Trophoblast cell (in vitro differentiated cells and primary cell): ENCODE measurements around the gene MACROH2A2.
A peak's percentile ranks its signal among the peaks of the same experiment; 100 is the strongest.

Experiments
- DNase-seq, 2 donors: peaks; one replicate each; pipeline ENCODE4 v3.0.0-alpha.2; 2016
- H2AFZ ChIP-seq: 2 replicates; pipeline ENCODE4 v1.6.1; 2013; ENCODE audit warnings: low read length, moderate library complexity, mild to moderate bottlenecking; ENCODE audit not compliant: insufficient read depth, poor library complexity
- H2AK5ac ChIP-seq: 2 replicates; pipeline ENCODE4 v1.6.1; 2013; ENCODE audit warnings: mild to moderate bottlenecking, low read length
- H2BK120ac ChIP-seq: 2 replicates; pipeline ENCODE4 v1.6.1; 2013; ENCODE audit warnings: low read length, mild to moderate bottlenecking, moderate library complexity; ENCODE audit not compliant: insufficient read depth, poor library complexity
- H2BK12ac ChIP-seq: 2 replicates; pipeline ENCODE4 v1.6.1; 2013; ENCODE audit warnings: mild to moderate bottlenecking, low read length, moderate library complexity
- H2BK5ac ChIP-seq: 2 replicates; pipeline ENCODE4 v1.6.1; 2013; ENCODE audit warnings: low read length, low read depth, moderate library complexity, mild to moderate bottlenecking; ENCODE audit not compliant: poor library complexity
- H3K14ac ChIP-seq: 2 replicates; pipeline ENCODE4 v1.6.1; 2013; ENCODE audit warnings: mild to moderate bottlenecking, low read length
- H3K18ac ChIP-seq: 2 replicates; pipeline ENCODE4 v1.6.1; 2013; ENCODE audit warnings: mild to moderate bottlenecking, low read length
- H3K23ac ChIP-seq: 2 replicates; pipeline ENCODE4 v1.6.1; 2013; ENCODE audit warnings: low read length
- H3K27ac ChIP-seq: 2 replicates; pipeline ENCODE4 v1.5.1; 2013; ENCODE audit warnings: low read depth, mild to moderate bottlenecking, inconsistent platforms, low read length, moderate library complexity
- H3K27me3 ChIP-seq: 2 replicates; pipeline ENCODE4 v1.6.1; 2013; ENCODE audit warnings: inconsistent platforms, mild to moderate bottlenecking, low read length, moderate library complexity; ENCODE audit not compliant: insufficient read depth
- H3K36me3 ChIP-seq, 2 experiments: 1 replicate in 1 of 2; 2 replicates in 1 of 2; pipeline ENCODE4 v1.6.1; 2013; ENCODE audit warnings: low read length in 2 of 2, mild to moderate bottlenecking in 2 of 2, moderate library complexity in 1 of 2; ENCODE audit not compliant: insufficient read depth in 2 of 2, control insufficient read depth in 1 of 2
- H3K4ac ChIP-seq: 2 replicates; pipeline ENCODE4 v1.6.1; 2013; ENCODE audit warnings: low read depth, mild to moderate bottlenecking, low read length, moderate library complexity
- H3K4me1 ChIP-seq, 2 experiments: 1 replicate in 1 of 2; 2 replicates in 1 of 2; pipeline ENCODE4 v1.6.1; 2013; ENCODE audit warnings: low read length in 2 of 2, mild to moderate bottlenecking in 2 of 2, moderate library complexity in 1 of 2; ENCODE audit not compliant: insufficient read depth in 2 of 2, control insufficient read depth in 1 of 2
- H3K4me2 ChIP-seq: 2 replicates; pipeline ENCODE4 v1.6.1; 2013; ENCODE audit warnings: inconsistent platforms, mild to moderate bottlenecking, low read length, moderate library complexity
- H3K4me3 ChIP-seq: 2 replicates; pipeline ENCODE4 v1.5.1; 2013; ENCODE audit warnings: mild to moderate bottlenecking, low read depth, low read length, inconsistent platforms
- H3K79me1 ChIP-seq: one replicate; pipeline ENCODE4 v1.6.1; 2013; ENCODE audit warnings: low read length
- H3K79me2 ChIP-seq: 2 replicates; pipeline ENCODE4 v1.6.1; 2013; ENCODE audit warnings: low read length, mild to moderate bottlenecking; ENCODE audit not compliant: control insufficient read depth, insufficient read depth, poor library complexity
- H3K9ac ChIP-seq: 2 replicates; pipeline ENCODE4 v1.6.1; 2013; ENCODE audit warnings: mild to moderate bottlenecking, low read length
- H3K9me3 ChIP-seq: 2 replicates; pipeline ENCODE4 v1.6.1; 2013; ENCODE audit warnings: low read depth, mild to moderate bottlenecking, control low read depth, inconsistent platforms, low read length; ENCODE audit not compliant: insufficient read depth
- H4K12ac ChIP-seq: 2 replicates; pipeline ENCODE4 v1.6.1; 2013; ENCODE audit warnings: low read depth, mild to moderate bottlenecking, low read length, moderate library complexity
- H4K8ac ChIP-seq: 2 replicates; pipeline ENCODE4 v1.6.1; 2013; ENCODE audit warnings: low read depth, mild to moderate bottlenecking, low read length, moderate library complexity
- H4K91ac ChIP-seq: one replicate; pipeline ENCODE4 v1.6.1; 2013; ENCODE audit warnings: low read depth, mild to moderate bottlenecking, low read length, moderate library complexity
- WGBS: extraction: QIAGEN DNeasy Blood & Tissue Kit; methylation state at CpG from one replicate; pipeline ENCODE4 v1.1.7; 2013; ENCODE audit warnings: missing lambda C conversion rate; ENCODE audit not compliant: insufficient read length, insufficient coverage; ENCODE audit errors: extremely low coverage; 5-methylcytosine and 5-hydroxymethylcytosine counted together

The MACROH2A2 gene

DNA sequence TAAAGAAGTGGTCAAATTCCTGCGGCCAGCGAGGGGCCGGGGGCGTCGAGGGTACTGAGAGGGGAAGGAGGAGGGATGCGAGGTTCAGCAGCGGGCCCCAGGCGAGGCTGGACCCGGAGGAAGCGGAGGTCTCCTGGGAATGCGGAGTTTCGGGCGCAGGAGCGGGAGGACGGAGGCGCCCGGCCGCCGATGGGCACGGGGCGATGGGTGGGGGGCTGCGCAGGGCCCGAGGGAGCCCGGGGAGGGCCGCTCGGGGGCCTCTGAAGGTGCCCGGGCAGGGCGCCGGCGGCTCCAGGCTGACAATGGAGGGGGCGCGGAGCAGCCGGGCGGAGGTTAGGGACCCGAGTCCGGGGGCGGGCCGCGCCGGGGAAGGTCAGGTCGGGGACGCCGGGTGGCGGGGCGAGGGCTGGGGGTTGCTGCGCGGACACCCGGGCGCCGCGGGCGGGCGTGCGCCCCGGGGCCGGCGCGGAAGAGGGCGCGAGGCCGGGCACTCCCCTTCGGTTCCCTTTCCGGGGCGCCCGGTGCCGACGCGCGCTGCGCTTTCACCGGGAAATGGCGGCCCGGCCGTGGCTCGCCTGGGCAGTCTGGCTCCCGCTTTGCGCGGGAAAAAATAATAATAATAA, 683 bp downstream of the MACROH2A2 start:
- peaks cover 3% of the 10 kb centered on the region for H3K79me2 ChIP-seq
- no peak overlapping the region for H2BK5ac ChIP-seq
- no peaks in the 10 kb centered on the region for H3K36me3 ChIP-seq
- peaks cover 22% of the 10 kb centered on the region for H3K27me3 ChIP-seq
- H4K12ac ChIP-seq = peak overlapping the region; percentile 18
- H3K9ac ChIP-seq = peak overlapping the region; percentile 80
- peak overlapping the region; percentile 87 for H3K4me2 ChIP-seq
- H2AK5ac ChIP-seq = no peak overlapping the region
- H3K79me1 ChIP-seq = peaks cover 6% of the 10 kb centered on the region
- peak overlapping the region; percentile 22 for H3K14ac ChIP-seq
- H3K9me3 ChIP-seq = peaks cover 2% of the 10 kb centered on the region
- H3K18ac ChIP-seq = peak overlapping the region; percentile 49
- peak overlapping the region; percentile 33 for H4K8ac ChIP-seq
- H2AFZ ChIP-seq = peak overlapping the region; percentile 56
- H3K4me1 ChIP-seq = no peaks in the 10 kb centered on the region
- H2BK120ac ChIP-seq = peak overlapping the region; percentile 20
- H3K4me3 ChIP-seq = peak overlapping the region; percentile 81
- H2BK12ac ChIP-seq = no peak overlapping the region
- H3K4ac ChIP-seq = peak overlapping the region; percentile 34
- DNase-seq = no peak
- no peak overlapping the region for H3K23ac ChIP-seq
- no CpG with 5 or more reads among the region's 78 CpGs for WGBS
- H4K91ac ChIP-seq = peak overlapping the region; percentile 39
- no peak overlapping the region for H3K27ac ChIP-seq

DNA sequence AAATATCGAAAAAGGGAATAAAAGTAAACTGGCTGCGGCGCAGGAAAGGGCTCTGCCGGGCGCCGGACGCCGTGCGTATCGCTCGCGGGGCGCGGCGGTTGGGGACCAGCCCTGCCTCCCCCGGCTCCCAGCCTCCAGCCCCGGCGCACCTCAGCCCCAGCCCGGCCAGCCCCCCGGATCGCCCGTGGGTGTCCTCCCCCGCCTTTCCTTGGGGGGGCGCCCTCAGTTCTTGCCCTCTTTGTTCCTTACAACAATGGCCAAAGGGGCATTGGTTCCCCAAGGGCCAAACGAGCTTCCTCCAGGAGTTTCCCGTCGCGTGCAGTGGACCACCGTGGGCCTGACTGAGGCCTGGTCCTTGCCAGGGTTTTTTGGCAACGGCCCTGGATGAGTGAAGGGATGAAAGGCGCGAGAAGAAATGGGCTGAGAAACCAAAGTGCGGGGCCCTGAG, 1.2 kb downstream of the MACROH2A2 start:
- H3K79me1 ChIP-seq = peaks cover 6% of the 10 kb centered on the region
- peaks cover 22% of the 10 kb centered on the region for H3K27me3 ChIP-seq
- no peak overlapping the region for H4K91ac ChIP-seq
- H3K4me2 ChIP-seq = peak overlapping the region; percentile 87
- H2BK120ac ChIP-seq = no peak overlapping the region
- H3K23ac ChIP-seq = no peak overlapping the region
- no peak overlapping the region for H3K4ac ChIP-seq
- H3K4me3 ChIP-seq = peak overlapping the region; percentile 81
- no CpG with 5 or more reads among the region's 33 CpGs for WGBS
- no peaks in the 10 kb centered on the region for H3K4me1 ChIP-seq
- H2AK5ac ChIP-seq = no peak overlapping the region
- no peak overlapping the region for H2BK12ac ChIP-seq
- no peak overlapping the region for H4K12ac ChIP-seq
- H3K18ac ChIP-seq = no peak overlapping the region
- no peak overlapping the region for H2AFZ ChIP-seq
- H3K9me3 ChIP-seq = peaks cover 2% of the 10 kb centered on the region
- no peak for DNase-seq
- no peak overlapping the region for H2BK5ac ChIP-seq
- no peaks in the 10 kb centered on the region for H3K36me3 ChIP-seq
- H4K8ac ChIP-seq = peak overlapping the region; percentile 73
- peak overlapping the region; percentile 24 for H3K9ac ChIP-seq
- no peak overlapping the region for H3K27ac ChIP-seq
- H3K79me2 ChIP-seq = peaks cover 3% of the 10 kb centered on the region
- no peak overlapping the region for H3K14ac ChIP-seq

- H2BK120ac ChIP-seq = no peak overlapping the region
- no peak overlapping the region for H3K4me2 ChIP-seq
- no peak overlapping the region for H3K18ac ChIP-seq
- H4K91ac ChIP-seq = no peak overlapping the region
- no peak overlapping the region for H3K9ac ChIP-seq
- no peak overlapping the region for H2AK5ac ChIP-seq
- H3K27me3 ChIP-seq = peaks cover 22% of the 10 kb centered on the region
- H3K4me1 ChIP-seq = no peaks in the 10 kb centered on the region
- no peaks in the 10 kb centered on the region for H3K36me3 ChIP-seq
- no peak overlapping the region for H4K12ac ChIP-seq
- no peak overlapping the region for H3K23ac ChIP-seq
- peaks cover 6% of the 10 kb centered on the region for H3K79me1 ChIP-seq
- H3K79me2 ChIP-seq = peaks cover 3% of the 10 kb centered on the region
- H2BK12ac ChIP-seq = no peak overlapping the region
- no peak overlapping the region for H3K4me3 ChIP-seq
- H3K9me3 ChIP-seq = peaks cover 4% of the 10 kb centered on the region
- H3K4ac ChIP-seq = no peak overlapping the region
- WGBS = no CpG with 5 or more reads among the region's 4 CpGs
- DNase-seq = no peak
- H4K8ac ChIP-seq = no peak overlapping the region
- H2AFZ ChIP-seq = no peak overlapping the region
- no peak overlapping the region for H2BK5ac ChIP-seq
- no peak overlapping the region for H3K14ac ChIP-seq
- H3K27ac ChIP-seq = no peak overlapping the region
These were observed 2.3 kb downstream of the MACROH2A2 start for GRCh38 chr10:70054902-70055301.

DNA sequence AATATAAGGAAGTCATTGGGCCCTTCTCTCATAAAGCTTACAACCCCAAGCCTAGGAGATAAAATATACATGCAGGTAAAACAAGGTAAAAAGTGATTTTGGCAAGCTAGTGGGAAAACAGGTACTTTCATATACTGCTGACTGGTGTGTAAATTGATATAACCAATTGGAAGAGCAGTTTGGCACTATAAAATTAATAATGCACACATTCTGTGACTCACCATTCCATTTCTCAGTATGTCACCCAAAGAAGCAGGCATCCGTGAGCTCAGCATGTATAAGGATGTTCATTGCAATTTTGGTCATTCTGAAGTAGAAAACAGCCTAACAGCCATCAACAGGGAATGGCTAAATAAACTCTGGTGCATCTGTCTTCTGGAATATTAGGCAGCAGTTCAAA, 2.9 kb downstream of the MACROH2A2 start:
- no peaks in the 10 kb centered on the region for H3K4me1 ChIP-seq
- no peaks in the 10 kb centered on the region for H3K36me3 ChIP-seq
- no peak overlapping the region for H2AK5ac ChIP-seq
- no CpG with 5 or more reads among the region's 1 CpG for WGBS
- H2BK5ac ChIP-seq = no peak overlapping the region
- no peak for DNase-seq
- no peak overlapping the region for H2AFZ ChIP-seq
- no peak overlapping the region for H3K9ac ChIP-seq
- no peak overlapping the region for H4K12ac ChIP-seq
- H4K91ac ChIP-seq = no peak overlapping the region
- H3K4me3 ChIP-seq = no peak overlapping the region
- peaks cover 4% of the 10 kb centered on the region for H3K9me3 ChIP-seq
- H3K4me2 ChIP-seq = no peak overlapping the region
- H3K27me3 ChIP-seq = peaks cover 22% of the 10 kb centered on the region
- H3K79me2 ChIP-seq = peaks cover 3% of the 10 kb centered on the region
- H2BK120ac ChIP-seq = no peak overlapping the region
- no peak overlapping the region for H4K8ac ChIP-seq
- H3K14ac ChIP-seq = no peak overlapping the region
- H3K18ac ChIP-seq = no peak overlapping the region
- H2BK12ac ChIP-seq = no peak overlapping the region
- H3K23ac ChIP-seq = no peak overlapping the region
- H3K79me1 ChIP-seq = peaks cover 6% of the 10 kb centered on the region
- no peak overlapping the region for H3K4ac ChIP-seq
- H3K27ac ChIP-seq = no peak overlapping the region
